OCI-LY7 (cell line): ENCODE results near the gene STK16.
A peak's percentile ranks its signal among the peaks of the same experiment; 100 is the strongest.

ENCODE experiments used
- EZH2phosphoT487 ChIP-seq: fragments of 200-600 bp; sonication (generic); IDR thresholded peaks from 2 replicates; pipeline ENCODE4 v1.6.1; 2018; ENCODE audit warnings: low read depth, borderline replicate concordance, mild to moderate bottlenecking, mixed run types, antibody characterized with exemption, low read length, moderate library complexity, mixed read lengths
- TF ChIP-seq, protein P1 (sequence below): fragments of 200-600 bp; sonication (generic); conservative IDR thresholded peaks from 2 replicates; pipeline ENCODE4 v1.5.1; 2014; ENCODE audit warnings: mild to moderate bottlenecking, antibody characterized with exemption, low read length, moderate library complexity, mixed read lengths

DNA sequence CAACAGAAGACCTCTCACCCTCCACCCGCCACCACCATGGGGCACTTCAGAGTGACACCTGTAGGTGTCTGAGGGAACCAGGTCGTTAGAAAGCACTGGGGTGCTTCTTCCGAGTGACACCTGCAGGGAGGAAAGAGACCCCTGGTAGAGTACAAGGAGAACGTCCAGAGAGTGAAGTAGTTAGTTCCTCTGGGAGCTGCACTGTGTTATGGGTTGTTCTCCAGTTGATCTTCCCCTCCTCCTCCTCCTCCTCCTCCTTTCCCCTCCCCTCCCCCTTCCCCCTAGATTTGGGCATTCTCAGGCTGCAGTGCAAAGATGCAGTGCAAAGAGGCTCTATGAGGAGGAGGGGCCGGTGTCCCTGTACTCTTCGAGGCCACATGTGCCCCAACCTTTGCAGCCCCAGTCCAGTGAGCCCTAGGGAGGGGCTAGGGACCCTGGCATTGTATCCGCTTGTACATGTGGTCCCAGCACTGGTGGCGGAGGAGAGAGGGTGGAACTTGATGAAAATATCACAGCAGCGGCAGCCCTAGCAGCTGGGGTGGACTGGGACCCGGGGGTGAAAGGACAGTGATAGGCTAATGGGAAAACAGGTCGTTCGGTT lies 34.7 kb downstream of the STK16 start:
- TF ChIP-seq, protein P1, sequence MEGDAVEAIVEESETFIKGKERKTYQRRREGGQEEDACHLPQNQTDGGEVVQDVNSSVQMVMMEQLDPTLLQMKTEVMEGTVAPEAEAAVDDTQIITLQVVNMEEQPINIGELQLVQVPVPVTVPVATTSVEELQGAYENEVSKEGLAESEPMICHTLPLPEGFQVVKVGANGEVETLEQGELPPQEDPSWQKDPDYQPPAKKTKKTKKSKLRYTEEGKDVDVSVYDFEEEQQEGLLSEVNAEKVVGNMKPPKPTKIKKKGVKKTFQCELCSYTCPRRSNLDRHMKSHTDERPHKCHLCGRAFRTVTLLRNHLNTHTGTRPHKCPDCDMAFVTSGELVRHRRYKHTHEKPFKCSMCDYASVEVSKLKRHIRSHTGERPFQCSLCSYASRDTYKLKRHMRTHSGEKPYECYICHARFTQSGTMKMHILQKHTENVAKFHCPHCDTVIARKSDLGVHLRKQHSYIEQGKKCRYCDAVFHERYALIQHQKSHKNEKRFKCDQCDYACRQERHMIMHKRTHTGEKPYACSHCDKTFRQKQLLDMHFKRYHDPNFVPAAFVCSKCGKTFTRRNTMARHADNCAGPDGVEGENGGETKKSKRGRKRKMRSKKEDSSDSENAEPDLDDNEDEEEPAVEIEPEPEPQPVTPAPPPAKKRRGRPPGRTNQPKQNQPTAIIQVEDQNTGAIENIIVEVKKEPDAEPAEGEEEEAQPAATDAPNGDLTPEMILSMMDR = peak; percentile 74
- TF ChIP-seq EZH2phosphoT487 = no peak
